ENCODE measurements around the gene AGAP1.
A peak's percentile ranks its signal among the peaks of the same experiment; 100 is the strongest.

AGAP1 gene

GRCh38 chr2:235630718-235631296, 137.0 kb downstream of the AGAP1 start:
- DNase-seq, result peak in 5 of 56 donors; percentile 25 to 39 (median 30)

- peak in 5 of 56 donors; percentile 26 to 59 (median 48) for DNase-seq
These were observed 140.8 kb downstream of the AGAP1 start for GRCh38 chr2:235634435-235635158.

- DNase-seq, result no peak
These were observed 142.7 kb downstream of the AGAP1 start for GRCh38 chr2:235636546-235636945.

- no peak for DNase-seq
These were observed 144.1 kb downstream of the AGAP1 start for GRCh38 chr2:235637896-235638295.

GRCh38 chr2:235638541-235639427, 144.9 kb downstream of the AGAP1 start:
- DNase-seq, result peak in 51 of 56 donors; percentile 18 to 84 (median 65)

- peak in 51 of 56 donors; percentile 41 to 94 (median 82) for DNase-seq
These were observed 145.6 kb downstream of the AGAP1 start for GRCh38 chr2:235639428-235639773.

GRCh38 chr2:235639885-235640284, 146.0 kb downstream of the AGAP1 start:
- DNase-seq, result no peak

- DNase-seq, result no peak
These were observed 146.5 kb downstream of the AGAP1 start for GRCh38 chr2:235640377-235640776.

- DNase-seq, result peak in 3 of 56 donors; percentile 25 to 45 (median 27)
These were observed 147.3 kb downstream of the AGAP1 start for GRCh38 chr2:235640926-235641723.

GRCh38 chr2:235641956-235642355, 148.1 kb downstream of the AGAP1 start:
- no peak for DNase-seq

GRCh38 chr2:235642446-235643098, 148.7 kb downstream of the AGAP1 start:
- DNase-seq, result no peak

- peak in 5 of 56 donors; percentile 23 to 48 (median 31) for DNase-seq
These were observed 150.1 kb downstream of the AGAP1 start for GRCh38 chr2:235643680-235644511.

- DNase-seq, result no peak
These were observed 153.4 kb downstream of the AGAP1 start for GRCh38 chr2:235647264-235647663.

GRCh38 chr2:235647877-235648276, 154.0 kb downstream of the AGAP1 start:
- DNase-seq, result no peak

GRCh38 chr2:235649418-235649817, 155.6 kb downstream of the AGAP1 start:
- DNase-seq, result no peak

GRCh38 chr2:235651643-235652042, 157.8 kb downstream of the AGAP1 start:
- DNase-seq, result no peak

- DNase-seq, result no peak
These were observed 160.4 kb downstream of the AGAP1 start for GRCh38 chr2:235654103-235654813.

- DNase-seq, result peak in 4 of 56 donors; percentile 13 to 28 (median 22)
These were observed 164.7 kb downstream of the AGAP1 start for GRCh38 chr2:235658351-235659174.

All from nucleus accumbens (tissue), 56 donors.